T-helper 1 cell treated with Interleukin-12 subunit alpha and Interleukin-12 subunit beta and Interleukin-4 antibody, amounts not matched to agents 30 μg/mL and 1 μg/mL, for 36 hours (primary cell): Measurements from ENCODE around the gene REN.

Source experiments
- H3K27ac Mint-ChIP-seq: one replicate; pipeline ENCODE4 v1.8.0; 2021; ENCODE audit warnings: mild to moderate bottlenecking, mixed read lengths
- H3K27me3 Mint-ChIP-seq: one replicate; pipeline ENCODE4 v1.8.0; 2021; ENCODE audit warnings: low read depth, mixed read lengths
- H3K36me3 Mint-ChIP-seq: one replicate; pipeline ENCODE4 v1.8.0; 2021; ENCODE audit warnings: low read depth, mixed read lengths
- H3K4me1 Mint-ChIP-seq: one replicate; pipeline ENCODE4 v1.8.0; 2021; ENCODE audit warnings: low read depth, mixed read lengths
- H3K4me3 Mint-ChIP-seq: one replicate; pipeline ENCODE4 v1.8.0; 2021; ENCODE audit warnings: mild to moderate bottlenecking, moderate library complexity, mixed read lengths
- H3K9me3 Mint-ChIP-seq: one replicate; pipeline ENCODE4 v1.8.0; 2021; ENCODE audit warnings: mixed read lengths

Gene REN

GRCh38 chr1:204177133-204177532 is 11.0 kb upstream of the REN start:
- Mint-ChIP-seq H3K27me3 (no peaks in the 10 kb centered on the region), H3K36me3 (no peaks in the 10 kb centered on the region), H3K27ac (no peak overlapping the region)

GRCh38 chr1:204176049-204176448 is 9.9 kb upstream of the REN start:
- H3K4me1 Mint-ChIP-seq = no peaks in the 10 kb centered on the region
- H3K27ac Mint-ChIP-seq = no peak overlapping the region
- no peaks in the 10 kb centered on the region for H3K27me3 Mint-ChIP-seq
- no peaks in the 10 kb centered on the region for H3K36me3 Mint-ChIP-seq
- H3K4me3 Mint-ChIP-seq = no peak overlapping the region
- peaks cover 20% of the 10 kb centered on the region for H3K9me3 Mint-ChIP-seq

More at GRCh38 chr1:204177133-204177532, 11.0 kb upstream of the REN start:
- no peak overlapping the region for H3K4me3 Mint-ChIP-seq
- H3K4me1 Mint-ChIP-seq = no peaks in the 10 kb centered on the region
- peaks cover 12% of the 10 kb centered on the region for H3K9me3 Mint-ChIP-seq

GRCh38 chr1:204174958-204175357 is 8.8 kb upstream of the REN start:
- Mint-ChIP-seq H3K9me3 (peaks cover 31% of the 10 kb centered on the region), H3K4me1 (no peaks in the 10 kb centered on the region), H3K4me3 (no peak overlapping the region), H3K36me3 (no peaks in the 10 kb centered on the region), H3K27ac (no peak overlapping the region), H3K27me3 (no peaks in the 10 kb centered on the region)

GRCh38 chr1:204172404-204173029 is 6.4 kb upstream of the REN start:
- H3K27ac Mint-ChIP-seq = no peak overlapping the region
- H3K4me3 Mint-ChIP-seq = no peak overlapping the region
- H3K36me3 Mint-ChIP-seq = no peaks in the 10 kb centered on the region
- no peaks in the 10 kb centered on the region for H3K4me1 Mint-ChIP-seq
- H3K27me3 Mint-ChIP-seq = no peaks in the 10 kb centered on the region
- peaks cover 47% of the 10 kb centered on the region for H3K9me3 Mint-ChIP-seq

GRCh38 chr1:204171751-204172178 is 5.6 kb upstream of the REN start:
- H3K9me3 Mint-ChIP-seq = peaks cover 51% of the 10 kb centered on the region
- H3K4me3 Mint-ChIP-seq = no peak overlapping the region
- no peaks in the 10 kb centered on the region for H3K36me3 Mint-ChIP-seq
- no peaks in the 10 kb centered on the region for H3K27me3 Mint-ChIP-seq
- H3K4me1 Mint-ChIP-seq = no peaks in the 10 kb centered on the region
- no peak overlapping the region for H3K27ac Mint-ChIP-seq

- H3K9me3 Mint-ChIP-seq = peaks cover 51% of the 10 kb centered on the region
- peaks cover 4% of the 10 kb centered on the region for H3K27me3 Mint-ChIP-seq
- no peaks in the 10 kb centered on the region for H3K36me3 Mint-ChIP-seq
Measured at GRCh38 chr1:204170494-204171155, 4.5 kb upstream of the REN start.

GRCh38 chr1:204169858-204170257 is 3.7 kb upstream of the REN start:
- peaks cover 51% of the 10 kb centered on the region for H3K9me3 Mint-ChIP-seq
- no peaks in the 10 kb centered on the region for H3K4me1 Mint-ChIP-seq
- peaks cover 4% of the 10 kb centered on the region for H3K27me3 Mint-ChIP-seq
- H3K27ac Mint-ChIP-seq = no peak overlapping the region
- no peaks in the 10 kb centered on the region for H3K36me3 Mint-ChIP-seq
- H3K4me3 Mint-ChIP-seq = no peak overlapping the region

More at GRCh38 chr1:204170494-204171155, 4.5 kb upstream of the REN start:
- H3K4me3 Mint-ChIP-seq = no peak overlapping the region
- H3K27ac Mint-ChIP-seq = no peak overlapping the region
- H3K4me1 Mint-ChIP-seq = no peaks in the 10 kb centered on the region

GRCh38 chr1:204167730-204168129 is 1.6 kb upstream of the REN start:
- Mint-ChIP-seq H3K4me1 (no peaks in the 10 kb centered on the region), H3K9me3 (peaks cover 44% of the 10 kb centered on the region), H3K27me3 (peaks cover 4% of the 10 kb centered on the region), H3K4me3 (no peak overlapping the region), H3K36me3 (no peaks in the 10 kb centered on the region), H3K27ac (no peak overlapping the region)

- H3K27ac Mint-ChIP-seq = no peak overlapping the region
- H3K27me3 Mint-ChIP-seq = peaks cover 10% of the 10 kb centered on the region
- H3K4me1 Mint-ChIP-seq = no peaks in the 10 kb centered on the region
- H3K36me3 Mint-ChIP-seq = no peaks in the 10 kb centered on the region
- no peak overlapping the region for H3K4me3 Mint-ChIP-seq
- peaks cover 5% of the 10 kb centered on the region for H3K9me3 Mint-ChIP-seq
Measured at GRCh38 chr1:204162494-204163074, 3.6 kb downstream of the REN start.

- peaks cover 10% of the 10 kb centered on the region for H3K27me3 Mint-ChIP-seq
- no peaks in the 10 kb centered on the region for H3K36me3 Mint-ChIP-seq
- no peak overlapping the region for H3K27ac Mint-ChIP-seq
- H3K4me1 Mint-ChIP-seq = no peaks in the 10 kb centered on the region
- no peak overlapping the region for H3K4me3 Mint-ChIP-seq
- H3K9me3 Mint-ChIP-seq = no peaks in the 10 kb centered on the region
Measured at GRCh38 chr1:204161609-204162493, 4.3 kb downstream of the REN start.

- H3K9me3 Mint-ChIP-seq = no peaks in the 10 kb centered on the region
- H3K4me3 Mint-ChIP-seq = no peak overlapping the region
- H3K4me1 Mint-ChIP-seq = no peaks in the 10 kb centered on the region
- H3K27ac Mint-ChIP-seq = no peak overlapping the region
- H3K36me3 Mint-ChIP-seq = no peaks in the 10 kb centered on the region
- peaks cover 24% of the 10 kb centered on the region for H3K27me3 Mint-ChIP-seq
Measured at GRCh38 chr1:204157962-204158361, 8.2 kb downstream of the REN start.

- H3K27ac Mint-ChIP-seq = no peak overlapping the region
- no peaks in the 10 kb centered on the region for H3K36me3 Mint-ChIP-seq
- peaks cover 33% of the 10 kb centered on the region for H3K27me3 Mint-ChIP-seq
- no peaks in the 10 kb centered on the region for H3K4me1 Mint-ChIP-seq
- no peak overlapping the region for H3K4me3 Mint-ChIP-seq
- no peaks in the 10 kb centered on the region for H3K9me3 Mint-ChIP-seq
Measured at GRCh38 chr1:204155881-204156280, 10.3 kb downstream of the REN start.

GRCh38 chr1:204154568-204155255 is 11.4 kb downstream of the REN start:
- Mint-ChIP-seq H3K27ac (no peak overlapping the region), H3K4me3 (no peak overlapping the region), H3K9me3 (no peaks in the 10 kb centered on the region), H3K36me3 (no peaks in the 10 kb centered on the region), H3K27me3 (peaks cover 38% of the 10 kb centered on the region), H3K4me1 (no peaks in the 10 kb centered on the region)

- Mint-ChIP-seq H3K9me3 (no peaks in the 10 kb centered on the region), H3K4me3 (no peak overlapping the region), H3K36me3 (no peaks in the 10 kb centered on the region), H3K27me3 (peaks cover 43% of the 10 kb centered on the region), H3K27ac (no peak overlapping the region), H3K4me1 (no peaks in the 10 kb centered on the region)
Measured at GRCh38 chr1:204153667-204154066, 12.5 kb downstream of the REN start.
